NAMALWA (cell line): Measurements from ENCODE around the gene CACNA1H.
A peak's percentile ranks its signal among the peaks of the same experiment; 100 is the strongest.

Experiments used
- DNase-seq: peaks from one replicate; pipeline ENCODE4 v3.0.0-alpha.2; 2015; ENCODE audit warnings: low spot score

The CACNA1H gene

DNA sequence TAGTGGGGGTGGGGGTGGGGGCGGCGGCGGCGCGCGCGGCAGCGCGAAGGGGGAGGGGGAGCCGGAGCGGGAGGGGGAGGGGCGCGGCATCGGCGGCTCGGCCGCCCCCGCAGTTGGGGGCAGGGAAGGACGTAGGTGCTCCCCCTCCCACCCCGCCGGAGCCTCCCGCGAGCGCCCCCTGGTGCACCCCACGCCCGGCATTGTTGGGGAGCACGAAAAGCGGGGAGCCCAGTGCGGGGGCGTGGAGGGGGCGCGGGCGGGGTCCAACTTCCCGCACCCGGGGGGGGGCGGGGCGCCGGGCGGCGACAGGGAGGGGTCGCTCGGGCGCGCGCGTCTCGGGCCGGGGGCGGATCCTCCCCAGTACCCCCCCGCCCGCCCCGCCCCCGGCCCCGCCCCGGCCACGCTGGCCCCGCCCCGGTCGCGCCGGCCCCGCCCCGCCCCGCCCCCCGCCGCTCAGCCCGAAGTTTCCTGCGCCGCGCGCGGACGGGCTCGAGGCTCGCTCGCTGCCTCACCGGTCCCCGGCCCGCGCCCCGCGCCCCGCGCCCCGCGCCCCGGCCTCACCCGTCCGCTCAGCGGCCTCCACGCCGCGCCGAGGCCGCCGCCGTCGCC, at the start of gene CACNA1H:
CACNA1H (plus strand) TSS at position 456 of the 609 bp plus-strand sequence. CDS start 632 bp downstream, outside the sequence.
- no peak for DNase-seq

DNA sequence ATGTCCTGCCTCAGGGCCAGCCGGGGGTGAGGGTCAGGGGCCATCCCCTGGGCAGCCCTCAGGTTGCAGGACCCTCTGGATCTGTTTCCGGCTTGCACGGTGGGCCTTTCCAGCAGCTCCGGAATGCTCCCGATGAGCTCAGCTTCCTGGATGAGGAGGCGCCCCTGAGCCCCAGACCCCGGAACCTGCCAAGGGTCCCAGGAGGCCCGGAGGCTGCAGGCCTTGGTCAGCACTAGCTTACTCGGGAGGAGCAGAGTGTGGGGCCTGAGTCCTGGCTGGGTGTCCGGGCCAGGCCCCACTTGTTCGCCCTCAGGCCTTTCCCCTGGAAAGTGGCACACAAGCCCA, 49.3 kb upstream of the CACNA1H start:
- no peak for DNase-seq

DNA sequence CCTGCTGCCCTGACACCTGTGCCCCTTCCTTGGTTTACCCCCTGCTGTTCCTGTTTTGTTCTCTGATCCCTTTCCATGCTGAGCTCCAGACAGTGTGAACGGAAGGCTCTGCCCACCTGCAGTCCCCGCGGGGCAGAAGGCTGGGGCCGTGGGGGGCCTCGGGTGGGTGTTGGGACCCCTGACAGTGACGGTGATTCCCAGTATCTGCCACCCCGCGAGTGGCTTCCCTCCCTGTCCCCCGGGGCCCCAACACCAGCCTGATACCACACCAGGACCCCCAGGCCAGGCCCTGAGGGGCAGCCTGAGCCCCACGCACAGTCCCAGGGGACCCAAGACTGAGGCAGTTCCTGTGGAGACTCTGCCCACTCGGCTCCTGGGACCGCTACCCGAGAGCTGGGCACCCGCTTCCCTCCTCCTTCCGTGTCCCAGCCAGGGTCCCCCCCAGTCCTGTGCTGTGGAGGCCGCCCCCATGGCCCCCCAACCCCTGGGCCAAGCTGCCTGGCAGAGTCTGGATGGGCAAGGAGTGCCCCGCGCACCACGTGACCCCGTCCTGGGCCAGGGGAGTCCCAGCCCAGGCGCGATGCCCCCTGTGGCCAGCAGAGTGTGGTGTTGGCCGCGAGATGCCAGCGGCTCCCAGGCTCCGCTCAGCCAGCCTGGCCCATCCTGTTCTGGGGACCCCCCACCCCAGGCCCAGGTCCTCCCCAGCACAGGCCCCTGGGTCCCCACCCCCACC, 46.9 kb upstream of the CACNA1H start:
- peak; percentile 60 for DNase-seq

DNA sequence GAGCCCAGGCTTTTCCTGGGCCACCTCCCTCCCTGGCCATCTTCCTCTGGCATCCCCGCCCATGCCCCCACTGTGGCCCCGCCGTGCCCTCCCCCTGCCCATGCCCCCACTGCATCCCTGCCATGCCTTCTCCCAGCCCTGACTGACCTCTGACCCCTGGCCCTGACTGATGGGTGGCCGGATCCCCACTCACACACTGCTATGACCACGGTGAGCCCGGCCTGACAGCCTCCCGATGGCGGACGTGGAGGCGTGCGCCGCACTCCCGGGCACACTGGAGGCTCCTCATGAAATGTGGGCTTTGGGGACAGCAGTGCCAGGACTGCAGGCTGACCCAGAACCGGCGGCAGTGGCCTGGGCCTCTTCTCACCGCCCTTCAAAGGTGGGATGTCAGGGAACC, 46.2 kb upstream of the CACNA1H start:
- DNase-seq: no peak

DNA sequence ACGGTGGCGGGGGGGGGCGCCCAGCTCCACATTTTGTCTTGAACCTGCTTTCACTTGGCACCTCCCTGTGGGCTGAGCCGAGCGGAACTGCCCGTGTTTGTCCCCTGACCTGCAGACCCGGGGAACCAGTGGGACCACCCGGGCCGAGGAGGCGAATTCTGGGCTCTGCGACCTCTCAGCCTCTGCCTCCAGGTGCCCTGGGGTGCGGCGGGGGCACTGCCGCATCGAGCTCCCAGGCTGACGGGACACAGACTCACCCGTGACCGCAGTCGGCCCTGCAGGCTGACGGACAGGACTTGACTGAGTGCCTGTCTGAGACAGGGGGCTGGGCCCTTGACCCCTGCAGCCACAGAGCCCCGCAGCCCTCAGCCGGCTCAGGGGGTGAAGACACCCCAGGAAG, 45.8 kb upstream of the CACNA1H start:
- no peak for DNase-seq

DNA sequence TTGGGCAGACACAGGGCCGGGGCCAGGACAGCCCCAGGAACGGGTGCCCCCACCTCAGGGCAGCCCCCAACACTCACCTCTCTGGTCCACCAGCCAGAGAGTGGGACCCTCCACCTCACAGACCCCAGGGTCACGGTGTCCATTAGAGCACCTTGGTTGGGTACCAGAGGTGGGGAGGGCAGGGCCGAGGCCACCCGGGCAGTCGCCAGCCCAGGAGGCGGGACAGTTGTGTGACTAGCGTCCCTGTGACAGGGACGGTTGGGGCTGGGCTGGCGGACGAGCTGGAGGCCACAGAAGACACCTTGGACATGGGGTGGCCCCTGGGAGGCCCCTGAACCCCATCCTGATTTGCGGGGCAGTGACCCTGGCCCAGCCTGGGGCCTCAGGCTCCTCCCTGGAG, 45.2 kb upstream of the CACNA1H start:
- no peak for DNase-seq

DNA sequence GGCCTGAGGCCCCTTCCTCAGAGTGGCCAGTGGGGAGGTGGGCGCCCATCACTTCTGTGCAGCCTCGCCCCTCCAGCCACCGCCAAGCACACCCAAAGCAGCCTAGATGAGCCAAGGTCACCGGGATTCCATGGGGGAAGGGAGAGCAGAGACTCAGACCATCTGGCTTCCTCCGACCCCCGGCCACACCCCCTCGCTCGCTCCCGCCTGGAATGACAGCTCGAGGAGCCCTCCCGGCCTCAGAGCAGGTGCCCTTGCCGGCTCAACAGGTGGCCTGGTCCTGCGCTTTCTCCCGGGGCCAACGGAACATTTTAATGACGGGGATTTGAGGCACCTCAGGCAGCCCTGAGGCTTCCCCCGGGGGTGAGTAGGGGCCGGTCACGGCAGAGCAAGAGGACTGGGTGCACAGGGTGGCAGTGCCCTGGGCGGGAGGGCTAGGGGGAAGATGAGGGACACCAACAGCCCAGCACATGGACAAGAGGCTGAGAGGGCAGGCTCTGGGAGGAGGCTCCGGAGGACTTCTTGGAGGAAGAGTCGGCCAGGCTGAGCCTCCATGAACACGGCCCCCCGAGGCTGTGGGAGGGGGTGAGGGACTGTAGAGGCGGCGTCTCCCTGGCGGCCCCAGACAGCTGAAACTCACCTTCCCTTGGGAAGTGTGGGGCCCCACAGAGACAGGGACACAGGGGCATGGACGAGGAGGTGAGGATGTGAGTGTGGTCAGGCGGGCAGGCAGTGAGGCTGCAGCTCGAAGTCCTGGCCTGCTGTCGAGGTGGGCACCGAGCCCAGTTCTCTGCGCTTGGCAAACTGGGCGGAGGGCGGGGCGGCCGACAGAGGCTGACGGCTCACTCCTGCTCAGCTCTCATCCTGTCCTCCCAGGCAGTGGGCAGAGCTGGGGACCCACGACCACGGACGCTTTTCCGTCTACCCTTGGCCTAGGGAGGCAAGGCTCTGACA, 44.3 kb upstream of the CACNA1H start:
- DNase-seq: no peak

DNA sequence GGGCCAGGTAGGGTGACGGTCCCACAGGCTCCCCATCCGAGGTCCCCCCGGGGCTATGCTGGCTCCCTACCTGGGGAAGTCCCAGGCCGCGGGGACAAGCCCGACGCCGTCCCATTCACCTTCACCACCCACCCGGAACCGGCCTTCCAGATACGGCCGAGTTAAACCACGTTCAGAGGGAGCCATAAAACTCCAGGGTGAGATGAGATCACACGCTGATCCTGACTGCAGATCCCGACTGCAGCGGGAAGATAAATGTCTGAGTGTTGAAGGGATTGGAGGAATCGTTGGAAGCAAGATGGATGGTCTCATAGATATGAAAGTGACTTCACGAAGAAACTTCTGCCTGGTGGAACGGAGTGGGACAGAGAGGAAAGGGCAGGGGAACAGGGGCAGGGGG, 43.3 kb upstream of the CACNA1H start:
- no peak for DNase-seq

DNA sequence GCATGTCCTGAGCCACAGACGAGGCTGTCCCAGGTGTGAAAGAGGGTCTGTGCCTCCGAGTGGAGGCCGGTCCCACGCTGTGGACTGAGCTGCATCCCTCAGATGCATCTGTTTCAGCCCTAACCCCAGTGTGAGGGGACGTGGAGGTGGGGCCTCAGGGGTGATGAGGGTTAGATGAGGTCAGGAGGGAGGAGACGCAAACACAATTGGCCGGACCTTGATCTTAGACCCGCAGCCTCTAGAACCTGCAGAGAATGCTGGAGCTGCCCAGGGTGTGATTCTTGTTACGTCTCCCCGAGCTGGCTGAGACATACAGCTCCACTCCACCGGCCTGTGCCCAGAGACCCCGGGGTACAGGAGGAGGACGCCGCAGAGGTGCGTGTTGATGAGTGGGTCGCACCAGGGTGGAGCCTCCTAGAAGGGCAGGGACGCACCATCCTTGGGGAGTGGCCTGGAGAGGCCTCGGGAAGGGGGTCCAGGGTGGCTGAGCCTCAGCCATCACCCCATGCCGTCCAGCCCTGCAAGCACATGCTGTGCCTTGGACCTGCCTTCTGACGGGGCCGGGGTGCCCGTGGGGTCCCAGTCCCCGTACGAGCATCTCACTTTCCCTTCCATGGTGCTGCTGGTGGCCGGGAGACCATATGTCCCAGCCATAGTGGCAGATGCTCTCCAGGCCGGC, 40.3 kb upstream of the CACNA1H start:
- DNase-seq: no peak

DNA sequence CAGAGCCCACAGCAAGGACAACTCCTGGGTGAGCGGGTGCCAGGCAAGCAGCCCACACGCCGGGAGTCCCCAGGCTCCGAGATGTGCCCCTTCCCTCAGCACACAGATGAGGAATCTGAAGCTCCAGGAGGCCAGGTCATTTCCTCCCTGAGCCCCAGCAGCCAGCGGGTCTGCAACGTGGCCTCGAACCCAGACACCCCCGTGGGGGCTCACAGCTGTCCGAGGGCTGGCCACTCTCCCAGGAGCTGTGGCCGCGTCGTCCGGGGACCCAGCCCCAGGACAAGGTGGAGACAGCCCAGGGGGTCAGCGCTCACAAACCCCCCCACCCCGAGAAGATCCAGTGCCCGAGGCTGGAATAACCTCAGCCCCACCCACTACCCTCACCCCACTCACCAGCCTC, 39.4 kb upstream of the CACNA1H start:
- DNase-seq: no peak

DNA sequence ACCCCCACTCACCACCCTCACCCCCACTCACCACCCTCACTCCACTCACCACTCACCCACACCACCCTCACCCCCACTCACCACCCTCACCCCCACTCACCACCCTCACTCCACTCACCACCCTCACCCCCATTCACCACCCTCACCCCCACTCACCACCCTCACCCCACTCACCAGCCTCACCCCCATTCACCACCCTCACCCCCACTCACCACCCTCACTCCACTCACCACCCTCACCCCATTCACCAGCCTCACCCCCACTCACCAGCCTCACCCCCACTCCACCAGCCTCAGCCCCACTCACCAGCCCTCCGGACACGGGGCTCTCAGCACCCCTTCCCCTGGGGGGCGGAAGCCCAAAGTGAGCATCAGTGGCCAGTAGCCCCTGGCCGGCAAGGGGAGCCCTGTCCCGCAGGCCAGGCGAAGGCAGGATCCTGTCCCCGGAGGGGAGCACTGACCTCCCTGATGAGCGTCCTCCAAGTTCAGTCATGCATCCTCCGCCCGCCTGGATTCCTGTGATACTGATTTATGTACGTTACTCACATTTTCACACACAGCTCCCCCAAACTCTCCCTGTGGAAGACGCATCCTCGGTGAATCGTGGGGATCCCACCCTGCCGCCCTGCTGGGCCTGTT, 38.9 kb upstream of the CACNA1H start:
- DNase-seq: no peak

DNA sequence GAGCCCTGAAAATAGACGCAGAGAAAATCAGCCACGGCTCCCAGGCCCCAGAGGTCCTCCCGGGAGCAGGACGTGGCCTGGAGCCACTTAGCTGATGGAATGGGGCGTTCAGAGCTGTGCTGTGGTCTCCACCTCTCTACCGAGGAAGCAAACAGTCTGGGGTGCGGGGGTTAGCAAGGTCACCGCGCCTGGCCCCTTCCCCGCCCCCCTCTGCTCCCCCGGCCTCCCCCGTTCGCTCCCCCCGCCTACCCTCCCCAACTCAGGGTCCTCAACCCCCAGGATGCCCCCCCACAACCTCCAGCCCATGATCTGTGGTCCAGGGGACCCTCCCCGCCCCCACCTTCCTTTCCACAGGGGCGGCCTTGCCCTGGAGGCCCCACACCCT, 36.2 kb upstream of the CACNA1H start:
- DNase-seq: no peak

DNA sequence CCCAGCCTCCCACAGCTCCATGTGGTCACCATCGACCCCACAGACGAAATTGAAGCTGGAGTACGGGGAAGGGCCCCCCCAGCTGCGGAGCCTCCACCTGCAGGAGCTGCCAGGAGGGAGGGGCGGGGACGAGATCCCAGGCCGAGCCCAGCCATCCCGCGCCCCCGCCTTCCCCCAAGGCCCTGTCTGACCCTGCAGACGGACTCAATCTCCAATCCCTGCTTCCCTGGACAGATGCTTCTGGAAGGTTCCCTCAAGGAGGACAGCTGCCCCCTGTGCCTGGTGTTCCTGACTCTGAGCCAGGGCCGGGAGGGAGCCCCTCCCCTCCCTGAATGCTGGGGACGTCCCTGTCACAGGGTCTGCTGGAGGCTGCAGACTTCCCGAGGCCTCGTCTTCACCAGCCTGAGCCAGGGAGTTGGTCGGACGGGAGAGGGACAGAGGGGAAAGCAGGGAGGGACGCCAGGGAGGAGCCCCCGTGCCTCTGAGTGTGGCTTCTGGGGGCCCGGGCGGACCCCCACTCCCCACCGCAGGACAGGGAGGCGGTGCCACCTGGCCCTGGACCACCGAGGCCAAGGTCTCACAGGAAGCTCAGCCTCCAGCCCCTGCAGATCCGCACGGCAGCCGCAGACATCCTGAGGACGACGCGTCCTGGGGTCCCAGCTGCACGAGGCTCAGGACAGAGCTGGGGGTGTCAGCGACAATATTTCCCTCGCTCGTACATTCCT, 35.6 kb upstream of the CACNA1H start:
- no peak for DNase-seq

DNA sequence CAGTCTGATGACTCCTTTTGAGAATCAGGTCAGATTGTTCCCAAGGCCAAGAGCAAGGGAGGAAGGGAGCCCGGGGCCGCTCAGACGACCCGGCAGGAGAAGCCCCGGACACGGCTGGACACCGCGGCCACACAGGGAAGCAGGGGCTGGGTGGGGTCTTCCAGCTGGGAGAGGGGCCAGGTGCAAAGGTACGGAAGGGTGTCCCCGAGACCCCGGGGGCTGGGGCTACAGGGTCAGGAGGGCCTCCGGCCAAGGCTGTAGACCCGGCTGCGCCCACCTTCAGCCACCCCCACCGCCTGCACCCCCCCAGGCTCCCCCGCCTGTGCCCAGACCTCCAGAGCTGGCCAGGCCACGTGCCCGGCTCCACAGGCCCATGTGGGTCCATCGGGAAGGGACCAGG, 35.0 kb upstream of the CACNA1H start:
- DNase-seq: no peak

DNA sequence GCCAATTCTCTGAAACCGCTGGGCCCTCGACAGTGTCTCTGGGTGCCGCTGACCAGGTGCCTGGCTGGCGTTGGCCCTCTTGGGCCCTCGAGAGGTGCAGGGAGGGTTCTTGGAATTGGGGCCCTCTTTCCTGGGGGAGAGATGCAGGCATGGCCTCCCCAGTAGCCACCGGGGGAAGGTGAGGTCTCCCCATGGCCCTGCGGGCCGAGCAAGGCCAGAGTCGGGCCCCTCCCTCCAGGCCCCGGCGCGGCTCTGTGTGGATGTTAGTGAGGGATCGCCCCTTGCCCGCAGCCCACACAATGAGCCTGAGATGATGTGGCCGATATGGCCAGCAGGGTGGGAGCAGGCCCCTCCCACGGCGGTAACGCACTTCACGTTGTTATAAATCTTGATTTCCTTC, 33.8 kb upstream of the CACNA1H start:
- no peak for DNase-seq

DNA sequence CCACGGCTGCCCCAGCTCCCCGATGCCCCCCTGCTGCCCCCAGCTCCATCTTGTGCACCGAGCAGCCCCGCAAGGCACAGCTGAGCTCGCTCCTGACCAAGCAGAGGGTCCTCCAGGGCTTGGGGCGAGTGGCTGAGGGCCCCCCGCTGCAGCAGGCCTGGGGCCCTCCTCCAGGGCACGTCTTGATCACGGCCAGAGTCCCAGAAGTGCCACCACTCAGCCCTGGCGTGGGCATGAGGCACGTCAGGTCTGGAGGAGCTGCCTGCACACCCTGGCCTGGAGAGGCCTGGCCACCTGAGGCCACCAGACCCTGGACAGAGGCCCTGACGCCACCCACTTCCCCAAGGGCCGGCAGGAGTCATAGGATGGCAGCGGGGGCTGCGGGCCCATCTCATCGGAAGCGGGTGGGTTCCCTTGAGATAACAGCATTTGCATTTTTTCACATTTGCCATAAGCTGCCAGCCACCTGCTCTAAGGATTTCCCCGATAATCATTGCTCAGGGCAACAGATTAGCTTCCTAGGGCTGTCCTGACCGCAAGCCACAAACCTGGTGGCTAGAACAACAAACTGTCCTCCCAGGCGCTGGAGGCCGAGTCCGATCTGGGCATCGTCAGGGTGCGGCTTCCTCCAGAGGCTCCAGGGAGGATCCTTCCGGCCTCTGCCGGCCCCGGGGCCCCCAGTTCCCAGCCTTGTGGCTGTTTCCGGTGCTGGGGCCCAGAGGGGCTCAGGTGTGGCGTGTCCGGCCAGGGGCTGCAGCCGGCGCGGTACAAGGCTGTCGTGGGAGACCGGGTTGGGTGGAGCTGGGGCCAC, 32.9 kb upstream of the CACNA1H start:
- peak; percentile 56 for DNase-seq

DNA sequence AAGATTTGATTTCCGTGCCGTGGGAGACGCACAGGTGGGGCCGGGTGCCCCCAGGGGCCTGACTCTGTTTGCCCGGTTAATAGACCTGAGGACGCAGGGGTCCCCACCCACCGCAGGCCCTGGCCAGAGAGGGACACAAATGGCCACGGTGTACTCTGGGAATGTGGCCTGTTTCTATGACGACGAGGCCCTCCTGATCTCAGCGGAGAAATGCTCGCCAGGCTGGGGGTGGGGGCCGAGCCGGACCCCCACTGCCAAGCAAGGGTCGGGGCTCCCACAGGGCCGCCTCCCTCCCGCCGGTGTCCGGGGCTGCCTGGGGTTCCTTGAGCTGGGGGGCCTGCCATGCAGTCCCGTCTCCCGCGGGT, 32.3 kb upstream of the CACNA1H start:
- no peak for DNase-seq

DNA sequence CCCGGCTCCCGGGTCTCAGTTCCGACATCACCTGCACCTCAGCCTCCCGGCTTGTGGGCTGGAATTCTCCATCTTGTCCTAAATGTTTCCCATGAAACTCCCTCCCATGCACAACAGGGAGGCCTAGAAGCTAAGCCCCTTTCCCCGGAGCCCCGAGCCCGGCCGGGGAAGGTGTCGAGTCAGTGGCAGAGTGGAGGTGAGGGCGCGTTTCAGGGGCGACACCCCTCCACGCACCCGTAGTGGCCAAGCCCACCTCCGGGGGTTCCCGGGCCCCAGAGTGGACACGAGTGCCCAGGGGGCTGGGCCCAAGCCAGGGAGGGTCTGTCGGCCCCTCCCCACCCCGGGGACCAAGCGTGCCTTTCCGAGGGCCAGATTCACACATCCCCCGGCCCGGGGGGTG, 31.9 kb upstream of the CACNA1H start:
- DNase-seq: no peak

DNA sequence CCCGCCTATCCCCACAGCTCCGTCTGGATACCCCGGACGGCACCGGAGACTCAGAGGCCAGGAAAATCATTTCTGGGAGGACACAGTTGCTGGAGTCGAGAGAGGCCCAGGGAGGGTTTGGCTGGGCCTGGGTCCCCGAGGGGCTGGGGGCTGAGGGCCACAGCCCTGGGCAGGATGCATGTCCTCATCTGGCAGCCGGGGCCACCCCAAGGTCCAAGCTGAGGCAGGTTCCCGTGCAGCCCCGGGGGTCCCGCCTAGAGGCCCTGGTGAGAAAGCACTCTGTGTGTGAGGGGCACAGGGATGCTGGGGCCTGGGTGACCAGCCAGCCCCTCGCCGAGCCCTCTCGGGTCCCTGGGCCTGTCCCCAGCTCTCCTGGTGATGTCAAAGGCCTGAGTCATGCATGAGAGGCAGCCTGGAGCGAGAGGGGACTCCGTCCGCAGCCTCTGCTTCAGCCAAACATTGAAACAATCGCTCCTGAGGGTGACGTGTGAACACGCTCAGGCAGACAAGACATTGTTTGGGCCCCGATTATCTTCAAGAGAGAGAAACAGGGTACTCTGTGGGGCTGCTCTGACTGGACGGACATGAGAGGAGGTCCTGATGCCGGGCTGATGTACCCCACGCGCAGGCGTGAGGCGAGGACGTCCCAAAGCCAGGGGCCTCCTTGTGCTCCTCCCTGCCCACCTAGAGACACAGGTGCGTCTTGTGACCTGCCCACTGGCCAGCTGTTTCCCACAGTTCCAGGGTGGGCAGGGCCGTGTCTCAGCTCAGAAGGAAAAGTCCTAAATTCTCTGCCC, 31.1 kb upstream of the CACNA1H start:
- DNase-seq: no peak

DNA sequence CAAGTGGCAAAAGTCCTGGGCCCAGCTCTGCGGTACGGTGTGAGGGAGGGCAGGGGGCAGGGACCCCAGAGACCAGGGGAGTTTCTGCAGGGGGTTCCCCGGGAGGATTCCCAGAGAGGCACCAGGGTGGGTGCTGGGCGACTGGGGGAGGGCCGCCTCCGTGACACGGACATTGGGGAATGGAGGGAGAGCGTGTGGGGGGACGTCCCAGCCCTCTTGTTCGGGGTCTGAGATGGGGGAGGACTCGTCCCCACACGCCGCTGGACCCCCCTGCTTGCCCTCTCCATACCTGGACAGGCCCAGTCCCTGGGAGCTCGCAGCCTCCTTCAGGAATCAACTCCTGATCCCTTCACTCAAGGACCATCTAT, 30.5 kb upstream of the CACNA1H start:
- no peak for DNase-seq
